RWPE1 (cell line): ENCODE data around the gene TAMM41.

ENCODE experiments used
- CTCF ChIA-PET: fragments of 350-600 bp; sonication (Branson Sonifier 250); formaldehyde crosslinking; extraction: SDS; loops from one replicate; lab custom pipeline; 2021; lab: Yijun Ruan, JAX
- POLR2A ChIA-PET: fragments of 400-600 bp; formaldehyde crosslinking; extraction: SDS; loops from one replicate; lab custom pipeline; 2020; ENCODE audit warnings: antibody characterized with exemption; ENCODE audit not compliant: low non-redundant PET; lab: Yijun Ruan, JAX
- DNase-seq: peaks from one replicate; pipeline ENCODE4 v3.0.0; 2012; ENCODE audit warnings: low spot score
- H3K27ac ChIP-seq: fragments of 450-650 bp; 2 replicates; pipeline ENCODE4 v1.5.1; 2017
- TF ChIP-seq, protein P1 (sequence below): fragments of 450-650 bp; conservative IDR thresholded peaks from 2 replicates; pipeline ENCODE4 v1.5.1; 2017; ENCODE audit warnings: low read depth, mild to moderate bottlenecking

The TAMM41 gene

GRCh38 chr3:11847607-11848006 lies 922 bp upstream of the TAMM41 start:
- TF ChIP-seq, protein P1, sequence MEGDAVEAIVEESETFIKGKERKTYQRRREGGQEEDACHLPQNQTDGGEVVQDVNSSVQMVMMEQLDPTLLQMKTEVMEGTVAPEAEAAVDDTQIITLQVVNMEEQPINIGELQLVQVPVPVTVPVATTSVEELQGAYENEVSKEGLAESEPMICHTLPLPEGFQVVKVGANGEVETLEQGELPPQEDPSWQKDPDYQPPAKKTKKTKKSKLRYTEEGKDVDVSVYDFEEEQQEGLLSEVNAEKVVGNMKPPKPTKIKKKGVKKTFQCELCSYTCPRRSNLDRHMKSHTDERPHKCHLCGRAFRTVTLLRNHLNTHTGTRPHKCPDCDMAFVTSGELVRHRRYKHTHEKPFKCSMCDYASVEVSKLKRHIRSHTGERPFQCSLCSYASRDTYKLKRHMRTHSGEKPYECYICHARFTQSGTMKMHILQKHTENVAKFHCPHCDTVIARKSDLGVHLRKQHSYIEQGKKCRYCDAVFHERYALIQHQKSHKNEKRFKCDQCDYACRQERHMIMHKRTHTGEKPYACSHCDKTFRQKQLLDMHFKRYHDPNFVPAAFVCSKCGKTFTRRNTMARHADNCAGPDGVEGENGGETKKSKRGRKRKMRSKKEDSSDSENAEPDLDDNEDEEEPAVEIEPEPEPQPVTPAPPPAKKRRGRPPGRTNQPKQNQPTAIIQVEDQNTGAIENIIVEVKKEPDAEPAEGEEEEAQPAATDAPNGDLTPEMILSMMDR: no peak
- CTCF ChIA-PET: interaction anchor here (0.6 kb wide), 1 partner anchor 504 kb away, joined by 6 read pairs; no protein-coding TSS in a partner anchor
- DNase-seq: no peak
- no peak overlapping the region for H3K27ac ChIP-seq
- POLR2A ChIA-PET: no interaction called here

GRCh38 chr3:11845651-11846050 lies 1.0 kb downstream of the TAMM41 start:
- peak; percentile 32 for DNase-seq
- CTCF ChIA-PET: no interaction called here
- TF ChIP-seq, protein P1: no peak
- POLR2A ChIA-PET: no interaction called here
- no peak overlapping the region for H3K27ac ChIP-seq

DNA sequence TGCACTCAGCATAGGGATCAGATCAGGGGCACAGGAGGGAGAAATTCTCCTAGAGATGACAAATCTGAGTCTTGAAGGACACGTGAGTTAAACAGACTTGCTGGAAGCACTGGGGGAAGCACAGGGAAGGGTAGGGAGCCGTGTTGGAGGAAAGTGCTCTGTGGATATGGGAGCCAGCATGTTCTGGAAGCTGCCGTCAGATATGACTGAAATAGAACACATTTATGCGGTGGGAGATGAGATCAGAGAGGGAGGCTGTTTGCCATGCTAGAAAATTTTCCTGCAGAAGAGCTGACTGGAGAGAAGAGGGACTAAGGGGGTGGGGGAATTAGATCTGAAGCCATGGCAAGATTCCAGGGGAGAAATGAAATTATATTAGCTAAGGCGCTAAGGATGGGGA lies 1.8 kb downstream of the TAMM41 start:
- H3K27ac ChIP-seq: no peak overlapping the region
- DNase-seq: no peak
- ChIA-PET CTCF (interaction anchor here (0.7 kb wide), 1 partner anchor 198 kb away, joined by 3 read pairs; no protein-coding TSS in a partner anchor), POLR2A (no interaction called here)
- TF ChIP-seq, protein P1: no peak

- no peak overlapping the region for H3K27ac ChIP-seq
- ChIA-PET CTCF (interaction anchor here (0.6 kb wide), 2 partner anchors 185 to 417 kb away, joined by 3 read pairs; no protein-coding TSS in a partner anchor), POLR2A (no interaction called here)
- DNase-seq: peak; percentile 24
- TF ChIP-seq, protein P1: peak; percentile 63
Observed at GRCh38 chr3:11835028-11835639, 11.6 kb downstream of the TAMM41 start.

GRCh38 chr3:11832981-11833905 lies 13.4 kb downstream of the TAMM41 start:
- no peak for DNase-seq
- ChIA-PET POLR2A (no interaction called here), CTCF (no interaction called here)
- TF ChIP-seq, protein P1: no peak
- no peak overlapping the region for H3K27ac ChIP-seq

DNA sequence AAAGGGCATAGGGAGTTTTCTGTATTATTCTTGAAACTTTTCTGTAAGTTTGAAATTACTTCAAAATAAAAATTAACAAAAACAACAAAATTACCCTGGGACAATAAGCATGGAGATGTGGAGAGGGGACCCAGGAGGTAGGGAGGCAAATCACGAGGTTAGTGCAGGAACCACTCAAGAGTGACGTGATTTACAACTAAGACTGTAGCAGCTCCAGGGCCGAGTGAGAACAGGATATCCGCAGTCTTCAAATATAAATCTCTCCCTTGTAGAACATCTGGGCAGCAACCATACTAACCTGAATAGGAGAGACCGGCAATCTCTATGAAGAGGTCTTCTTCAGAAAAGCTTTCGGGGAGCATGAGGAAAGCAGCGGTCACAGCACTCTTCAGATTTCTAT lies 17.3 kb downstream of the TAMM41 start:
- TF ChIP-seq, protein P1: no peak
- ChIA-PET POLR2A (no interaction called here), CTCF (no interaction called here)
- no peak for DNase-seq
- H3K27ac ChIP-seq: no peak overlapping the region
